GM12874 (cell line): ENCODE measurements around the gene GPR50.

Experiments
- CTCF ChIP-seq: IDR thresholded peaks from 2 replicates; pipeline ENCODE4 v1.5.1; 2011; ENCODE audit warnings: low read depth, mild to moderate bottlenecking, control low read depth, low read length, moderate library complexity; ENCODE audit not compliant: insufficient read depth

Gene GPR50

GRCh38 chrX:151167791-151168345, 8.5 kb upstream of the GPR50 start:
- TF ChIP-seq CTCF = no peak

GRCh38 chrX:151169783-151170182, 6.6 kb upstream of the GPR50 start:
- TF ChIP-seq CTCF = no peak

- TF ChIP-seq CTCF = no peak
Measured at GRCh38 chrX:151174581-151175282, 1.7 kb upstream of the GPR50 start.

- no peak for TF ChIP-seq CTCF
Measured at GRCh38 chrX:151175283-151176062, 911 bp upstream of the GPR50 start.

GRCh38 chrX:151177141-151178027, 1.0 kb downstream of the GPR50 start:
- TF ChIP-seq CTCF = no peak

- no peak for TF ChIP-seq CTCF
Measured at GRCh38 chrX:151178746-151179145, 2.4 kb downstream of the GPR50 start.

GRCh38 chrX:151180400-151180799, 4.0 kb downstream of the GPR50 start:
- TF ChIP-seq CTCF = no peak
